ENCODE results near the gene PPP1R13B. TPM values are rescaled to one million over a fixed set of nuclear protein-coding genes. Genes with fewer than 3 reads are reported as not detected.

The PPP1R13B gene
- total RNA-seq, 1 donor from 2014 or later, result 107 TPM

DNA sequence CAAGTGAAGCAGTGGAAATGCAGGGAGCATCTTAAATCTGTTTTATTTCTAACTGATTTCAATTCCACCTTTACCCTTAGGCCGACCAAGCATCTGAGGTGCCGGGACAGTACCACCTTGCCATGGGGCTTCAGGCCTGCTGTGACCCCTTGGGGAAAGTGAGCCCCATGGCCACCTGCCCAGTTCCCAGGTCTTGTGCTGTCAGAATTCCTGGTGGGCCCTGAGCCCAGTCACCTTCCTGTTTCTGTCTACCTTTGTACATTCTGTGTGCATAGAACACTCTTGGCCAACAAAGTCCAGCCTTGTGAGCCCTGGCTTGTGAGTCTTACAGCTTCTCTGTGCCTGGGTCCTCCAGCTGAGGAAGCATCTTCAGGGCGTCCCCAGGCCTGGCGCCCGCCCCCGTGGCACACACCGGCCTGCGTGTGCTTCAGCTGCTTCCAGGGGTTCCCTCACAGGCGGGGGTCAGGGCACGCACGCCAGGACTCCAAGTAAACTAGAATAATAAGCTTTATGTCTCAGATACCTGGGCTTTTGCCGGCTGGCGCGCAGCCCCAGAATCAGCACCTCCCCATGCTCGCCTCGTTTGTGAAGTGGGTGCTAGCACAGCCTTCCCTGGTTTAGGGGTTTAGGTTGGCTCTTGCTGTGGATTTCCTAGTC, 121.5 kb downstream of the PPP1R13B start:
- ATAC-seq (no peak), DNase-seq (peak; percentile 23)
- intact Hi-C loops (cut with micrococcal nuclease), result no loop called here

DNA sequence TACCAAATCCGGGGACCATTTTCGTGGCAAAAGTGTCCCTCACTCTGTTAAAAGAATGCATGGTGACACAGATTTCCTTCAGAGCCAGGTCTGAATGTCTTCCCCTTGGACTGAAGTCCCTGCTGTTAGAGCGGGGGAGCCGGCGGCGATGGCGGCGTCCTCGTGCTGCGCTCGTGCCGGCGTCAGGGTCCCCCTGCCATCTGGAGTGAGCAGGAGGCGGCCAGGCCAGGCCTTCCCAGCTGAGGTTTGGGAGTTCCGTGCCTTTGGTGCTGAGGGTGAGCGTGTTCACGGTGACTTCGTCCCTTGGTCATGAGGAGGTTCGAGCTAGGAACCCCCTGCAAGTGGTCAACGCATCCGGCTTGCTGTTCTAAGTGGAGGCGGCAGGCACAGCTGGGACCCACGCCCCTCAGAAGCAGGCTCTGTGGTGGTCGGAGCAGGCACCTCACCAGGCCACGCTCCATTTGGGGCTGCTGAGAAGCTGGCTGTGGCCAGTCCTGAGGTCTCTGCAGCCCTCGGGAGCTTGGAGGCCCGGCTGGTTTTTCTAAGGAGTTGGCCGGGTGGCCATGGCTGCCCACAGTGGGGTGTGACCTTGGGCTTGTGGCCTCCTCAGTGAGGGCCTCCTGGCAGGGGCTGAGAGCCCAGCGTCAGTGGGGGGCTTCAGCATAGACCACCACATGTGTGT, 122.2 kb downstream of the PPP1R13B start:
- no peak for ATAC-seq
- intact Hi-C loops (cut with micrococcal nuclease), result no loop called here
- peak; percentile 29 for DNase-seq

- intact Hi-C loops (cut with micrococcal nuclease), result no loop called here
- ATAC-seq (peak; percentile 82), DNase-seq (peak; percentile 88)
Observed at GRCh38 chr14:103724116-103724515, 123.3 kb downstream of the PPP1R13B start.

GRCh38 chr14:103723748-103724081, 123.7 kb downstream of the PPP1R13B start:
- ATAC-seq, result no peak
- intact Hi-C loops (cut with micrococcal nuclease), result no loop called here
- no peak for DNase-seq

DNA sequence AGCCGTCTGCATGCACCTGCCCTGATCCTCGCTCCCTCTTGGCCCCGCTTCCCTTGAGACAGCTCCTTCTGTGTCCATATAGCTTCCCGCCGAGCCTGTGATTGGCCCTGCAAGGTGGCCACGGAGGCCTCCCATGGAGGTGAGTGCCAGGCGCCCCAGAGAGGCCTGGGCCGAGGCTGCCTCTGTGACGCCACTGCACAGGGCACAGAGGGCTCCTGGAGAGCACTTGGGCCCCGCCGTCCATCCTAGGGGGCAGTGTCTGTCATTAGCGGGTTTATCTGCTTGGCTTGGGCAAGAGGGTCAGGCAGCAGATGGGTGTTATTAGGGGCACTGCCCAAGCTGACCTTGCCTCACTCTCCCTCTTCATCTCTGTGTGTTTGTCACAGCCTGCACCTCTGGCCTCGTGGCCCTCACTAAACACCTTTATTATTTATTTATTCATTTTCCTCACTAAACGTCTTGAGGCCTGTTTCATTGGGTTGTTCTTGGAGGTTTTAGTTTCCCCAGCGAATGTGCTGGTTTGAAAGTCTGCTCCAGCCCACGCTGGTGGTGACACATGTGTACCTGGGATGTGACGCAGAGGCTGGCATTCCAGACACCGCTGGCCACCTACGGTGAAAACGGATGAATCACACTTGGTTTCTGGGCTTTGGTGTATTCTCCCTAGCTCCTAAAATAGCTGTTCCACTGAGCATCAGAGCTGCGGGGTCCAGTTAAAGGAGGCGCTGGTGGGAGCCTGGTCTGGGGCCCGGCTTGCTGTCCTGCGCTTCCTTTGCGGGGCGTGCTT, 125.8 kb downstream of the PPP1R13B start:
- DNase-seq (no peak), ATAC-seq (no peak)
- intact Hi-C loops (cut with micrococcal nuclease), result no loop called here

- intact Hi-C loops (cut with micrococcal nuclease), result no loop called here
- ATAC-seq, result no peak
- no peak for DNase-seq
Observed at GRCh38 chr14:103719751-103720150, 127.6 kb downstream of the PPP1R13B start.

DNA sequence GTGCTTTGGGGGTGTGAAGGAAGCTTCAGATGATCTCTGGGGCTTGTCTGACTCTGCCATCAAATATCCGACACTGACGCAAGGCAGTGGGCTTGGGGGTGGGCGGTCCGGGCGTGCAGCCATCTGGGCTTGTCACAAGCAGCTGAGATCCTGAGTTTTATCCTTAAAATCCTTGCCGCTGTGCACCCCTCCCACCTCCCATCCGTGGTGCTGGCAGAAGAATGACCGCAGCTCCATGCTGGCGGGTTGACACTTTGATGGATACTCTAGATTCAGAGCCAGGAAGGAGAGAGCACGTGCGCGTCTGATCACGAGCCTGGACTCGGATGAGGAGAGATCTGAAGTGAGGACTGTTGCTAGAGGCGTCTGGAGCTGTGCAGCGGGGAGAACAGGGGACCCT, 128.8 kb downstream of the PPP1R13B start:
- DNase-seq, result no peak
- intact Hi-C loops (cut with micrococcal nuclease), result no loop called here
- ATAC-seq, result no peak

- ATAC-seq, result no peak
- intact Hi-C loops (cut with micrococcal nuclease), result no loop called here
- no peak for DNase-seq
Observed at GRCh38 chr14:103716899-103717411, 130.4 kb downstream of the PPP1R13B start.

- DNase-seq (peak; percentile 65), ATAC-seq (no peak)
- intact Hi-C loops (cut with micrococcal nuclease), result no loop called here
Observed at GRCh38 chr14:103716091-103716801, 131.1 kb downstream of the PPP1R13B start.

DNA sequence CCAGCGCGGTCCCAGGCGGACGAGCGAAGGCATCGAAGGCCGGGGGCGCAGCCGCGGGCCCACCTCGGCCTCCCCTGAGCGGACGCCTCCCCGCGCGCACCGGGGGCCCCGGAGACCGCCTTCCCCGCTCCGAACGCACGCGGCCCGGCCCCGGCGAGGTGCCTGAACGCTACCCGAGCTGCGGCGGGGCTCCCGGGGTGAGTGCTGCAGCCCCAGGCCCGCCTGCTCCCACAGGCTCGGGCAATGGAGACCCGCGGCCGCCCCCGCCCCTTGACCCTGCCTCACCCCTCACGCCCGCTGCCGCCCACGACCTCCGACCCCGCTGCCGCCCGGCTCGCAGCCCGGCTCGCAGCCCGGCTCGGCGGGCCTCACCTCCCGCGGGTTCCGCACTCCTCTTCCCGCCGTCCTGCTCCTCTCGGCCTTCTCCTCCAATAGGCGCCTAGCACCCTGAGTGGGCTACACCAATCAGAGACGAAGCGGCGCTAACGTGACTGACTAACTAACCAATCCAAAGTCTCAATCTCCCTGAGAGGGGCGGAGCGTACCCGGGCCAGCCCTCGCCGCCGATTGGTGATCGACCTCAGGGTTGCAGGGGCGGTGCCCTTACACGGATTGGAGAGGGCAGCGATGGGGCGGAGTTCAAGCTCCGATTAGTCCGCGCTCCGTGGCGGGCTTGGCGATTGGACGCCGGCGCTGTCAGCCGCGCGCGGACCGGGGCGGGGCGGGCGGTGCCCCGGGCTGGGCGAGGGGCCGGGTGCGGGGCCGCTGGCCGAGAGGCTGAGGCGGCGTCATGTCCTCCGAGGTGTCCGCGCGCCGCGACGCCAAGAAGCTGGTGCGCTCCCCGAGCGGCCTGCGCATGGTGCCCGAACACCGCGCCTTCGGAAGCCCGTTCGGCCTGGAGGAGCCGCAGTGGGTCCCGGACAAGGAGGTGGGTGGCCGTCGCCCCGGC, 132.0 kb downstream of the PPP1R13B start, which contains the start of the genes XRCC3 and ZFYVE21:
XRCC3 (minus strand) TSS at position 400 of the 949 bp plus-strand sequence. CDS start 4,364 bp downstream, outside the sequence.
ZFYVE21 (plus strand) TSS at position 759 of the 949 bp plus-strand sequence; CDS start at position 791, 32 bp downstream.
- ATAC-seq (peak; percentile 95), DNase-seq (peak; percentile 100)
- intact Hi-C loops (cut with micrococcal nuclease), result no loop called here

DNA sequence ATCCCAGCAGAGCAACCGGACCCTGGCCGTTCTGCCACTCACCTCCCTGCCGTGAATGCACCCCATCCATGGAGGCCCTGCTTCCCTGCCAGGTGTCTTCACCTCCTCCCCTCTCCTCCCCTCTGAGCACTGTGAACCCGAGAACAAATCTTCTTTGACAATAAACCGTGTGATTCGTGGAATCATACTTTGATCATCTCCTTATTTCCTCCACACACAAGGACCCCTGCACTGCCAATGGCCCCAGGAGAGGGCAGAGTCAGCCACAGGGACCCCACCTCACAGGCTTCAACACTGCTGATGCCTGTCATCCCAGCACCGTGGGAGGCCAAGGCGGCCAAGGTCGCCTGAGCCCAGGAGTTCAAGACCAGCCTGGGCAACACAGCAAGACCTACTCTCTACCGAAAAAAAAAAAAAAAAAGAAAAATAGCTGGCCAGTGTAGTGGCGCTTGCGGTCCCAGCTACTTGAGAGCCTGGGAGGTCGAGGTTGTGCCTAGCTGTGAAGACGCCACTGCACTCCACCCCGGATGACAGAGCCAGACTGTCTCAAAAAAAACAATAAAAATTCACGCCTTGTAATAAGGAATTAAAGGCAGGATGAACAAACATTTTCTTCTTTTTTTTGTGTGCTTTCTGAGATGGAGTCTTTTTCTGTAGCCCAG, 133.2 kb downstream of the PPP1R13B start:
- intact Hi-C loops (cut with micrococcal nuclease), result no loop called here
- ATAC-seq (no peak), DNase-seq (no peak)

DNA sequence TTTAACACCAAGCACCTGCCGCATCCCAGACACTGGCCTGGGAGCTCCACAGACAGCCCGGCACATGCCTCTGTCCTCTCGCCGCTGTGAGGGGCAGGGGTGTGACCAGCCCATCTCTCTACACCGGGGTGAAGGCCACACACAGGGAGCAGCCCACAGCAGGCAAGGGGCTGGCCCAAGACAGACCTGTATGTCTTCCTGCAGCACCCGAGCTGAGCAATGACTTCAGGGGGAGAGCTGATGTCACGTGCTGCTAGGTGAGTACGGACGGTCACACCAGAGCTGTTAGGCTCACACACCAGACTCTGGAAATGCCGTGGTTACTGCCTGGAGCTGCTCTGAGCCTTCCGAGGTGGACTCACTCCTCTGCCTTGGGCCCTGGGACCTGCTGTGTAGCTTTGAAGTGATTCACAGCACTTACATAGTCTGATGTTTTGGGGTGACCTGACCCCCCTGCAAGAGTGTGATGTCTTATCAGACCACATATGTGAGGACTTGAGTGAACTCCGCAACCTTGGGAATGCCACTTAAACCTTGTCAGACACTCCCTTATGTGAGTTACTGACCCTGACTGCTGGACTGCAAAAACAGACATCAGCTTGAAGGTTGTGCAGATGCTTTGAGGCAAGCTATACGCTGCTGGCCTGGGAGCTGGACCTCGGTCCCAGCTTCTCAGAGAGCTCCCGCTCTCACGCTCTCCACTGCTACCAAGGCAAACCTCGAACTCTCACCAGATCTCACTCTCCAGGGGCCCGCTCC, 133.9 kb downstream of the PPP1R13B start:
- intact Hi-C loops (cut with micrococcal nuclease), result no loop called here
- DNase-seq (no peak), ATAC-seq (no peak)

GRCh38 chr14:103712633-103713247, 134.6 kb downstream of the PPP1R13B start:
- ATAC-seq (no peak), DNase-seq (no peak)
- intact Hi-C loops (cut with micrococcal nuclease), result no loop called here

DNA sequence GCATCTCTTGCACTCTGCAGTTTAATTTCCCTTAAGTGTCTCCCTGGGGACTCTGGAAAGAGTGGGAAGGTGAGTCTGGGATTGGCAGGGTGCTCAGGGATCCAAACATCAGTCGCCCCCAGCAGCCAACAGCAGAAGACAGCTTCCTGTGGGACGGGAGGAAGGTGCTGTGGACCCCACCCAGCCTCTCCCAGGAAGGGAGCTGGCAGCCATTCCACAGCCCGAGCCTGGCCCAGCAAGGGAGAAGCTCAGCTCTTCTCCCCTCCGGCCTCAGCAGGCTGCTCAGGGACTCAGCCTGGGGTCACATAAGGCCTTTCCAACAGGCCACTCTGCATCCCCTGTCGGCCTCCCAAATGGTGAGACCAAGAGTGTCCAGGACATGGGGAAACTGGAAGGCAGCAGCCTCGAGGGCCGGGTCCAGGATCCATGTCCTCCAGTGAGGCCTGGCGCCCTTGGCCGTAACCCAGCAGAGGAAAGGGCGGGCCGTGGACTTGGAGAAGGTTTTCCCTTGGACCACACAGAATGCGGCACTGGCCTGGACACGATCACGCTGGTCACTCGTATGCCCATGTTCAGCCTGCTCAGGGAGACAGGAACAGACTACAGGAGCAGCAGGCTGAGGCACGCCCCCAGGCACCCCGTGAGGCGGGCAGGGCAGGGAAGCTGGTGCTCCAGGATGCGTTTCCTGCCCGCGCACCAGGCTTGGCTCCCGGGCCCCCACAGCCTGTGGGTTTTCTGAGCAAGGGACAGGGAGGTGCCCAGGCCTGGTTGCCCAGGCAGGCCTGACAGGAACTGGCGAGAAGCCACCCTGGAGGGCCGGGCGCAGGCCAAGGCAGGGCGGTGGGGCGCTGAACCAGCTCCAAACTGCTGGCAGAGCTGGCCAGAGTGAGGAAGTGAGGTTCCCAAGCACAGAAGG, 135.6 kb downstream of the PPP1R13B start:
- intact Hi-C loops (cut with micrococcal nuclease), result no loop called here
- DNase-seq, result peak; percentile 75
- peak; percentile 11 for ATAC-seq

- intact Hi-C loops (cut with micrococcal nuclease), result no loop called here
- ATAC-seq, result no peak
- peak; percentile 8 for DNase-seq
Observed at GRCh38 chr14:103710771-103711377, 136.5 kb downstream of the PPP1R13B start.
